Activated CD4-positive, alpha-beta T cell treated with anti-CD3 and anti-CD28 coated beads, Interleukin-2, Interleukin-4, amounts not matched to agents 100 ng/mL and 50 ng/mL, durations not matched to agents 16 hours and 8 hours (primary cell): ENCODE measurements around the gene ZNF26.
"Not testable (repeated sequence)": the region's sequence is repeated elsewhere in the genome, so short reads cannot be mapped to it uniquely, and the experiment has no call there.

Source experiments
- DNase-seq: peaks from one replicate; pipeline ENCODE4 v3.0.0-alpha.2; 2020; ENCODE audit warnings: low spot score

ZNF26 gene

DNA sequence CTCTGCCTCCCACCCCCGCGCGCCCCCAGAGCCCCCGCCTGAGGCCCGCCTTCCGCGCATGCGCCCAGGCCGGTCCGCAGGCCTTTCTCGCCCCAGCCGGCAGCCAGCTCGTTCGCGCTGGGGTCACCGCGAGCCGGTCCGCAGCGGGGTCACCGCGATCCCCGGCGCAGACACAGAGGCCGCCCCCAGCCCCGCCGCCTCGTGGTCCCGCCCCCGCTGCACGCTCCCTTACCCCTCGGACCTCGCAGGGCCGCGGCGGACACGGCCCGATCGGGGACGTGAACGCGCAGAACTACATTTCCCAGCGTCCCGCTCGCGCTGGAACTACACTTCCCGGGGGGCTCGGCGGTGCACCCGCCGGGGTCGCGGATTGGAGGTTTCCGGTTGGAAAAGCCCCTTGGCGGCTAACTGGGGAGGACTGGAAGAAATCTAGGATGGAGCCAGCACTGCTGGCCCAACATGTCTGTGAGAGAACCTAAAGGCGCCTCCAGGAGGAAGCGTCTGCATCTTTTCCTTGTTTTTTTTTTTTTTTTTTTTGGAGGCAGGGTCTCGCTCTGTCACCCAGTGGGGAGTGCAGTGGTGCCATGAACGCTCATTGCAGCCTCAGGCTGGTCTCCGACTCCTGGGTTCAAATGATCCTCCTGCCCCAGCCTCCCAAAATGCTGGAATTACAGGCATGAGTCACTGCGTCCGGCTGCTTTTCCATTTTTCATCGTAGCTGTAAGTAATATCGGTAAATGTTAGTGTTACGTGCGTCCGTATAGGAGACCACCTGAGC lies 30.0 kb upstream of the ZNF26 start, which contains the start of gene ZNF605:
TSS of gene ZNF605 (minus strand) at position 296 of the 778 bp plus-strand sequence. CDS start 10,671 bp downstream, outside the sequence.
- peak; percentile 84 for DNase-seq

DNA sequence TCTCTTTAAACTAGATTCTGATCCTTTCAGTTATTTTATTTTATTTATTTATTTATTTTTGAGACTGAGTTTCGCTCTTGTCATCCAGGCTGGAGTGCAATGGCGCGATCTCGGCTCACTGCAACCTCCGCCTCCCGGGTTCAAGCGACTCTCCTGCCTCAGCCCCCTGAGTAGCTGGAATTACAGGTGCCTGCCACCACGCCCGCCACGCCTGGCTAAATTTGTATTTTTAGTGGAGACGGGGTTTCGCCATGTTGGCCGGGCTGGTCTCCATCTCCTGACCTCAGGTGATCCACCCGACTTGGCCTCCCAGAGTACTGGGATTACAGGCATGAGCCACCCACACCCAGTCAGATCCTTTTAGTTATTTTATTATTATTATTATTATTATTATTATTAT lies 24.4 kb upstream of the ZNF26 start:
- DNase-seq, result not testable (repeated sequence)

DNA sequence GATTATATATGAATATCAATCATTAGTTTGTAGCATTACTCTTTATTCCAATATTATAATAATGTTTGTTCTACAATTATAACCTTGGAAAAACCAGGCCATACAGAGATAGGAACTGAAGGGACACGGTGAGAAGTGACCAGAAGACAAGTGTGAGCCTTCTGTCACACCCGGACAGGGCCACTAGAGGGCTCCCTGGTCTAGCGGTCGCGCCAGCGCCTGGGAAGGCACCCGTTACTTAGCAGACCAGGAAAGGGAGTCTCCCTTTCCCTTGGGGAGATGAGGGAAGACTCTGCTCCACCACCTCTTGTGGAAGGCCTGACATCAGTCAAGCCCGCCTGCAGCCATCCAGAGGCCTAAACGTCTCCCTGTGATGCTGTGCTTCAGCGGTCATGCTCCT lies 22.2 kb upstream of the ZNF26 start:
- DNase-seq, result not testable (repeated sequence)

DNA sequence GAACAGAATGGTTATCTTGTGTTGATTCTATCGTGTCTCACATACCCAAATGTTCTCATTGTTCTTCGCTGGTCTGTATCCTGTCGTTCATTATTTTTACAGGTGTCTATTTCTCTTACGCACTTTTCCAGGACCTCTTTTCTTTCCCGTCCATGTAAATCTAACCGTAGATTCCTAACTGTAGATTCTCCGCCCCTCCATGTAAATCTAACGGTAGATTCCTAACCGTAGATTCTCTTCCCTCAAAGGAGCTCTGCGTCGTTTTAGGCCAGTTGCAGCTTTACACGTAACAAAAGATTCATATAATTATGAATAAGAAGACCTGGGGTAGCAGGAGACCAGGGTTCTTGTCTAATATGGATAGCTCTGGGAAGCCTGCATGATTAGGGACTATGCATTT lies 20.4 kb upstream of the ZNF26 start:
- no peak for DNase-seq

DNA sequence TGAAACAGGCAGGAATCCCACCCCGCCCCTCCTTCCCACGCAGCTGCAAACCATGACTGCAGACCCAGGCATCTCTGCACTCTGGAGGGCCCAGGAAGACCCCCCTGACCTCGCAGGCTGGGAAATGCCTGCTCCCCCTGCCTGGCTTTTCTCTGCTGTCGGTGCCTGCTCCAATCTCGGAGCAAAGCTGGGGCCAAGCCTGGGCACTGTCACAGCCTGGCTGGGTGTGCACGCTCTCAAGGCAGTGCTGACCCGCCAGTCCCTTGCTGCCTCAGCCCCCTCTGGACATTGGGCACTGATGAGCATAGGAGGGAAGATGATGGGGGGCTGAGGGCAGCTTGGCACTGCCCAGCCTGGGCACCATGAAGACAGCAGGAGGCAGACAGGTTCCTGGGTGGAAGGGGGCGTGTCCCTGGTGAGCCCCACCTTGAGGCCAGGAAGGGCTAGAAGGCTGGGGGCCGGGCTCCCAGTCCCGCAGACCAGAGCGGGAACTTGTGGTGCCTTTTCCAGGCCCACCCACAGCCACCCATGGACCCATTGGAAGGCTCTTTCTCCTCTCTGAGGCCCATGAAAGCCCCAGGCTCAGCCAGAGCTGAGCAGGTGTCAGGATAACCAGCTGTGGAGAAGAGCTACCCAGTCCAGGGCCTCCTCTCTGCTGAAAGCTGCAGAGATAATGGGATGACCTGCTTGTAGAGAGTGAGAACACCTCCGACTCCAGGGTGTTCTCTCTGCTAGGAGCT lies 19.3 kb upstream of the ZNF26 start:
- no peak for DNase-seq

DNA sequence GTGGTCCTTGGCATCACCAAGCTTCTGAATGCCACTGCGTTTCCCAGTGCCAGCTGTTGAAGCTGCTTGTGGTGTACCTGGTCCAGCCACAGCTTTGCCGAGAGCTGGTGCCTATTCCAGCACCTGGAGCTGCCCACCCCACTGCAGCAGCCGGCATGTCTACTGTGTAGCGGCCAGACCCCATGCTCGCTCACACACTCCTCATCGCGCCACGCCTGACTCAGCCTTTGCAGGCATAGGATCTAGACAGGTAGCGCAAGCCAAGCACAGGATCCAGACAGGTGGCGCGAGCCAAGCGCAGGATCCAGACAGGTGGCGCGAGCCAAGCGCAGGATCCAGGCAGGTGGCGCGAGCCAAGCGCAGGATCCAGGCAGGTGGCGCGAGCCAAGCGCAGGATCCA lies 18.4 kb upstream of the ZNF26 start:
- DNase-seq, result no peak

DNA sequence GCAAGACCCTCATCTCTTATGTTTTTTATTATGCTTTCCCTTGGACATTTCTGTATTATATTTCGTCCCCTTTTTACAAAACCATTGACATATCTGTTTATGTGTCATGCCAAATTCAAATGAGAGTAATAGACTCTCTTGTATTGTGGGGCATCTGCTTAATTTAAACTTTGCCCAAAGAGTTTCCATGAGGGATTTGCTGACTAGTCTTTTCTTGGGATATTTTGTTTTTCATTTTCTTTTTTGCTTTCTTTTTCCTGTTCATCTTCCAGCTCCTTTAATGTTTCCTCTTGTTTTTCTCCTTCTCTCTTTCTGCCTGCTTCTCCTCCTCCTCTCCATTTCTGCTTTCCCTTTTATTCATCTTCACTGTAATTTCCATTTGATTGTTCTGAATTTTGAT lies 13.8 kb upstream of the ZNF26 start:
- no peak for DNase-seq

DNA sequence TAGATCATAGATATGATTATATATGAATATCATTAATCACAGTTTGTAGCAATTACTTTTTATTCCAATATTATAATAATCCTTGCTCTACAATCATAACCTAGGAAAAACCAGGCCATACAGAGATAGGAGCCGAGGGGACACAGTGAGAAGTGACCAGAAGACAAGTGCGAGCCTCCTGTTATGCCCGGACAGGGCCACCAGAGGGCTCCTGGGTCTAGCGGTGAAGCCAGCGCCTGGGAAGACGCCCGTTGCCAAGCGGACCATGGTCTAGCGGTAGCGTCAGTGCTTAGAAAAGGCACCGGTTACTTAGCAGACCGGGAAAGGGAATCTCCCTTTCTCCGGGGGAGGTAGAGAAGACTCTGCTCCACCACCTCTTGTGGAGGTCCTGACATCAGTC lies 9.3 kb upstream of the ZNF26 start:
- peak; percentile 5 for DNase-seq

DNA sequence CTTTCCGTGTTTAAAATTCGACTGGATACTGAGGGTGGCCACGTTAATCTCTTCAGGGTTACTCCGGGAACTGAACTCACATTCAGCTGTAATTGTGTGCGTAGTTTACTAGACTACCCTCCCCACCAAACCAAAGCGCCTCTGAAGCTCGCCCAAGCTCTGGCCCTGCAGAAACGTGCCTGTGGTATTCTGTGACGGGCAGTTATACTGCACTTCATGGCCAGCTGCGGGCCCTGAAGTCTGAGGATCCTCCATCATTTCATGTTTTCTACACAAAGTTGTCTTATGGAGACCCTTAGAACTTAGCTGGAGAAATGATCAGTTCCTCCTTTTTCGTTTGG lies 688 bp downstream of the ZNF26 start:
- no peak for DNase-seq

DNA sequence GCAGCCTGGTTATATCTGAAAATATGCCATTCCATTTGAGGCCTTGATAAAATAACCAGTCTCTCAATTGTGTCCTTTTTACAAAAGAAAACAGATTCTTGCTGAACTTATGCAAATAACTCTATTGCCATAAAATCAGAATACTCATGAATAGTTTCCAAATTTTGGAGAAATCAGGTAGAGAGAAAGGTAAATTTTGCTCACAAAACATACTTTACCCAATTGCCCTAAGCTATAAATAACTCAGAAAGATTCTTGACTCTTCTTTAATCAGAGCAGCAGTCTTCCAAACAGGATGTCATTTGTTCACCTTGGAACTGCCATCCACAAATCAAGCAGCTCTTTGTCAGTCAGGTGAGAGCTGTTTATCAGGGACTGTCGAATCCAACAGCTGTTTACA lies 12.6 kb downstream of the ZNF26 start:
- no peak for DNase-seq

DNA sequence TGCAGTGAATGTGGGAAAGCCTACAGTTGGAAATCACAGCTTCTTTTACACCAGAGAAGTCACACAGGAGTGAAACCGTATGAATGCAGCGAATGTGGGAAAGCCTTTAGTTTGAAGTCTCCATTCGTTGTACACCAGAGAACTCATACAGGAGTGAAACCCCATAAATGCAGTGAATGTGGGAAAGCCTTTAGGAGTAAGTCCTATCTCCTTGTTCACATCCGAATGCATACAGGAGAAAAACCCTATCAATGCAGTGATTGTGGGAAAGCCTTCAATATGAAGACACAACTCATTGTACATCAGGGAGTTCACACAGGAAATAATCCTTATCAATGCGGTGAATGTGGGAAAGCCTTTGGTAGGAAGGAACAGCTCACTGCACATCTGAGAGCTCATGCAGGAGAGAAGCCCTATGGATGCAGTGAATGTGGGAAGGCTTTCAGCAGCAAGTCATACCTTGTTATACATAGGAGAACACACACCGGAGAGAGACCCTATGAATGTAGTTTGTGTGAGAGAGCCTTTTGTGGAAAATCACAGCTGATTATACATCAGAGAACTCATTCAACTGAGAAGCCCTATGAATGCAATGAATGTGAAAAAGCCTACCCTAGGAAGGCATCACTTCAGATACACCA lies 24.6 kb downstream of the ZNF26 start:
- DNase-seq, result no peak

DNA sequence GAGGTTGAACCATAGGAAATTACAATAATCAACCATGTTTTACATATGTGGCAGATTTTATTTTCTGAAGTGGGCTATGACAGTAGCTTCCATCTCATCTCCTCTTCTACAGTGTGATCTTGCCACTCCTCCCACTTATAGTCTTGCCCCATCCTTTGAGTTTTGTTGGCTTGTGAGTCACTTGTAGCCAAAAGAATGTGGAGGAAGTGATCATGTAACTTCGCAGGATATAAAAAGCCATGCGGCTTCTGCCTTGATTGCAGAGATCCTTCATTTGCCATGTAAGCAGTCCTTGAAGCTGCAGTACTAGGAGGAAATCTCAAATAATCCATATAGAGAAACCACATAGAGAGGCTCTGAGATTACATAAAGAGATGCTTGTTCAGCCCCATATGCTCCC lies 37.4 kb downstream of the ZNF26 start:
- DNase-seq, result no peak

DNA sequence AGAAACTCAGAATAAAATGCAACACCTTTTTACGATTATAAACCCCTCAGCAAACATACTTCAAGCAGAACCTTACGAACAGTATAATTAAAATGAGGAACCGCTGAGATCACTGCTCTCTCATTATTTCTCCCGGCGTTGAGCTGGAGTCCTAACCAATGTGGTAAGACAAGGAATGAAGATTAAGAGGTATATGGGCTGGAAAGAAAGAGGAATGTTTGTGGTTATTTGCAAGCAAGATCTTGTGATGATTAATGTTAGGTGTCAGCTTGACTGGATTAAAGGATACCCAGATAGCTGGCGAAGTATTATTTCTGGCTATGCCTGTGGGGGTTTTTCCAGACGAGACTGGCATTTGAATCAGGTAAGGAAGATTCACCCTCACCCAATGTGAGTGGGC lies 40.8 kb downstream of the ZNF26 start:
- DNase-seq, result no peak

DNA sequence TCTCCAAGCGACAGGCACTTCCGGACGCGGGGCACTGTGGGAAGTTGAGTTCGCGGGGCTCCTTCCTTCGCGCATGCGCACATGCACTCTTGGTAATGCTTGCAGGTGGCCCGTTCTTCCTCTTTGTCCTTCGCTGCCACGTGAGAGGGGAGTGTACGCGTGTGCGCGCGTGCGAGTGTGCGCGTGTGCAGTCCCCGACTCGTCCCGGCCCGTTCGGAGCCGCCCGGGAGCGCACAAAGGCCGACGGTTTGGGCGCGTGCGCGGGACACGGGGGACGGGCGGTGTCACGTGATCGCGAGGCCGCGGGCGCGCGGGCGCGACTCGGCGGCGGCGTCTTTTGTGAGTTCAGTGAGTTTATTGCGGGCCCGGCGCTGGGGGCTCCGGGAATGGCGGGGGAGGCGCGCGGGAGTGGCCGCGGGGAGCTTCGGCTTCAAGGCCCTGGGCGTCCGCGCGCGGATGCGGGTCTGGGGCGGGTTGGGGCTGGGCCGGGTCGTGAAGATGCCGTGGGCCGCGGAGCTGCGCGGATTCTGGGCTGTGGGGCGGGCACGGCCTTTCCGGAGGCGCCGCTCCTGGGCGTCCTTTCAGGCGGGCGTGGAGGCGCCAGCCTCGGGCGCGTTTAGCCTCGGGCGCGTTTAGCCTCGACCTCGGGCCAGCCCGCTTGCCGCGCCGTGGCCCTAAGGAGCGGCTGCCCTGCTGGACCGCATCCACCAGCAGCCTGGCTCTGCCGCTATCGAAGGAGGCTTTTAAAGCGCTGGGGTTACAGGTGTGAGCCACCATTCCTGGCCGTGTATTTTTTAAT lies 51.2 kb downstream of the ZNF26 start, which contains the start of gene ZNF84:
TSS of gene ZNF84 (plus strand) at position 303 of the 799 bp plus-strand sequence. CDS start 3,959 bp downstream, outside the sequence.
- peak; percentile 97 for DNase-seq

DNA sequence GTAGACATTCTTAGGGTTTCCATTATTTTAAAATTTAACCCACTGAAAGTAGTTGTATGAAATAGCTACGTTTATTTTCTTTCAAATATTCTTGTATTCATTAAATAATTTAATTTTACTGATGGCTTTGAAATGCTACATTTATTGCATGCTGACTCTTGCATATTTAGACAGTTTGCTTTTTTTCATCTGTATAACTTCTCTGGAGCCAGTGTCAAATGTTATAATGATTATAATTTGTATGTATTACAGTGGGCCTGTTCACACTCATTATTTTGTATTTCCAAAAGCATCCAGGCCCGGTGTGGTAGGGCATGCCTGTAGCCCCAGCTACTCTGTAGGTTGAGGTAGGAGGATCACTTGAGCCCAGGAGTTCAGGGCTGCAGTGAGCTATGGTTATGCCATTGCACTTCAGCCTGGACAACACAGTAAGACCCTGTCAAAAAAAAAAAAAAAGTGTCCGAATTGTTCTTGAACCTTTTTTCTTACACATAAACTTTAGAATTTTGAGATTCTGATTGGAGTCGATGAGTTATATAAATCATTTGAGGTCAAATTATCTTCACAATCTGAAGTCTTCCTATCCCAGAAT lies 52.0 kb downstream of the ZNF26 start:
- DNase-seq, result no peak

DNA sequence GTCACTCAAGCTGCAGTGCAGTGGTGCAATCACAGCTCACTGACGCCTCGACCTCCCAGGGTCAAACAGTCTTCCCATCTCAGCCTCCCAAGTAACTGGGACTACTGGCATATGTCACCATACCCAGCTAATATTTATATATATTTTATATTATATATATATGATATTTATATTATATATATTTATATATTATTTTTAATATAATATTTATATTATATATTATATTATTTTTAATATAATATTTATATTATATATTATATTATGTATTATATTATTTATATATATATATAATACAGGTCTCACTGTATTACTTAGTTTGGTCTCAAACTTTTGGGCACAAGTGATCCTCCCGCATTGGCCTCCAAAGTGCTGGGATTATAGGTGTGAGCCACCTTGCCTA lies 60.5 kb downstream of the ZNF26 start:
- DNase-seq, result no peak

DNA sequence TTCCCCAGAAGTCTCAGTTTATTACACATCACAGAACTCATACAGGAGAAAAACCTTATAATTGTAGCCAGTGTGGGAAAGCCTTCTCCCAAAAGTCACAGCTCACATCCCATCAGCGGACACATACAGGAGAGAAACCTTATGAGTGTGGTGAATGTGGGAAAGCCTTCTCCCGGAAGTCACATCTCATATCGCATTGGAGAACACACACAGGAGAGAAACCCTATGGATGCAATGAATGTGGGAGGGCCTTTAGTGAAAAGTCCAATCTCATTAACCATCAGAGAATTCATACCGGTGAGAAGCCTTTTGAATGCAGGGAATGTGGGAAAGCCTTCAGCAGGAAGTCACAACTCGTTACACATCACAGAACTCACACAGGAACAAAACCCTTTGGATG lies 71.3 kb downstream of the ZNF26 start:
- DNase-seq, result no peak

DNA sequence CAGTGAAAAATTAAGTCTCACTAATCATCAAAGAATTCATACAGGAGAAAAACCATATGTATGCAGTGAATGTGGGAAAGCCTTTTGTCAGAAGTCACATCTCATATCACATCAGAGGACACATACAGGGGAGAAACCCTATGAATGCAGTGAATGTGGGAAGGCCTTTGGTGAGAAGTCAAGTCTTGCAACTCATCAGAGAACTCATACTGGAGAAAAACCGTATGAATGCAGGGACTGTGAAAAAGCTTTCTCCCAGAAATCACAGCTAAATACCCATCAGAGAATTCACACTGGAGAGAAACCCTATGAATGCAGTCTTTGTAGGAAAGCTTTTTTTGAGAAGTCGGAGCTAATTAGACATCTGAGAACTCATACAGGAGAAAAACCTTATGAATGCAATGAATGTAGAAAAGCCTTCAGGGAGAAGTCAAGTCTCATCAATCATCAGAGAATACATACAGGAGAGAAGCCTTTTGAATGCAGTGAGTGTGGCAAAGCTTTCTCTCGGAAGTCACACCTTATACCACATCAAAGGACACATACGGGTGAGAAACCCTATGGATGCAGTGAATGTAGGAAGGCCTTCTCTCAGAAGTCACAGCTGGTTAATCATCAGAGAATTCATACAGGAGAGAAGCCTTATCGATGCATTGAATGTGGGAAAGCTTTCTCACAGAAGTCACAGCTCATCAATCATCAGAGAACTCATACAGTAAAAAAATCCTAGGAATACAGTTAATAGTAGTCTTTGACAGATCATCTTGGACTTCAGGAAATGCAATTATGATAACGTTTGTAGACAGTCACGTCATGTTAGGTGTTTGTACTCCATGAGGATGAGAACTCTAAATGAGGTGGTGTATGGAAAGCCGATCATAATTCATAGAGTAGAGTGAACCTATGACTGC lies 72.3 kb downstream of the ZNF26 start:
- DNase-seq, result no peak

DNA sequence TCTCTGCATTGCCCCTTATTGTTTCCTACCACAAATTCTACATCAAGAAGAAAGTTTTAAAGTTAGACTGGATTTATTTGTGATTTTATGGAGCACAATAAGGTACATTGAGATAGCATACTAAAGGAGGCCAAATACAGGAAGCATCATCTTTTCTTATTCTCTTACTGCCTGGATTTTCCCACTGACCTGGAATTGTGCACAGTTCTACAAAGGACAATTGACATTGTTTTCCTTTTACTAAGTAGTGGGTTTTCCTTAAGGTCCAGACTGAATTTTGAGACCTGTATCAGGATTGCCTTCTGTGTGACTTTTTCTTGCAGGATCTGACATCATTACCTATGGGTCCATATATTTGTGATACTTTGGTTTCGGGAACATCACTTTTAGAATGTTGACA lies 75.8 kb downstream of the ZNF26 start:
- DNase-seq, result no peak

DNA sequence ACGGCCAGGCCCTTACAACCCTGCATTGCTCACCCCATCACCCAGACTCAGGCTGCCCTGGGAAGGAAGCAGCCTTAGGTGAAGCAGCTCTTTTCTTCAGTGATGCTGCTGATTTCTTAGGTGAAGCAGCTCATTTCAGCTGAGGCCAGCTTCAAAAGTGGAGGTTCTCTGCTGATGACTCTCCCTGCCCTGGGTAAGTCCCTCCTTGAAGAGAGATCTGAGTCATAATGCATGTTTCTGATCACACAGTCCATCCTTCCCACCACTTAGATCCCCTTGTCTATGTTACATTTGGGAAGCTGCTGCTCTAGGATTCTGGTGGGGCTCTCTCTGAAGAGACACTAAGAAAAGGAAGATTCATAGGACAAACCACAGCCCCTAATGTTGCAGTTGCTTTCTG lies 77.4 kb downstream of the ZNF26 start:
- no peak for DNase-seq

DNA sequence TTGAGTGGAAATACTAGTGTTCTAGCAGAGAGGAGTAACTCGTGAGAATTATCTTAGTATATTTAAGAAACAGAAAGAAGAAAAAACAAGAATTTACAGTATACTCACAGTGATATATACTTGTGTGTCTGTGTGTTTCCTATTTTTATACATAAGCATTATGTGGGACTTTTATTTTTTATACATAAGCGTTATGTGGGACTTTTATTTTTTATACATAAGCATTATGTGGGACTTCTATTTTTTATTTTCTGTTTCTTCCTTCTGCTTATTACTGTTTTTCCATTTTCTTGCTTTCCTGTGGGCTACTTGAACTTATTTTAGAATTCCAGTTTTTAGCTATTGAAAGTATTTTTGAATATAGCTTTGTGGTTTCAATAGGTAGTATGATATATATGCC lies 87.7 kb downstream of the ZNF26 start:
- no peak for DNase-seq
